ENCODE measurements around the gene FBXO3.
"Not testable (repeated sequence)": the region's sequence is repeated elsewhere in the genome, so short reads cannot be mapped to it uniquely, and the experiment has no call there.

The FBXO3 gene

DNA sequence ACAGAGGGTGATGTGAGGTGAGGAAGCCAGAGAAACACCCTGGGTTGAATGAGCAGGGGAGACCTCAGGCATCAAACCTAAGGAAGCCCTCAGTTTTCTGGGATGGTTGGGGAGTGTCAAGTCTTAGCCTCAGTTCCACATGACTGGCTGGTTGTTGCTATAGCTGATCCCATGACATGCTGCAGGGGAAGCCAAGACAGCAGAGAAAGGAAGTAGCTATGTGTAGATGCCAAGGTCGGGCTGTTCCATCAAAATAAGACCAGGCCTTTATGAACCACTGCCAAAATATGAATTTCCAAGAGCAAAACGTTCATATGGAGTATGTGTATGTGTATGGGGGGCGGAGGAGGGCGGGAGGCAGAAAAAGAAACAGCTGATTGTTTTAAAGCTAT is 49.7 kb downstream of the FBXO3 start:
- peak; percentile 89 for DNase-seq

DNA sequence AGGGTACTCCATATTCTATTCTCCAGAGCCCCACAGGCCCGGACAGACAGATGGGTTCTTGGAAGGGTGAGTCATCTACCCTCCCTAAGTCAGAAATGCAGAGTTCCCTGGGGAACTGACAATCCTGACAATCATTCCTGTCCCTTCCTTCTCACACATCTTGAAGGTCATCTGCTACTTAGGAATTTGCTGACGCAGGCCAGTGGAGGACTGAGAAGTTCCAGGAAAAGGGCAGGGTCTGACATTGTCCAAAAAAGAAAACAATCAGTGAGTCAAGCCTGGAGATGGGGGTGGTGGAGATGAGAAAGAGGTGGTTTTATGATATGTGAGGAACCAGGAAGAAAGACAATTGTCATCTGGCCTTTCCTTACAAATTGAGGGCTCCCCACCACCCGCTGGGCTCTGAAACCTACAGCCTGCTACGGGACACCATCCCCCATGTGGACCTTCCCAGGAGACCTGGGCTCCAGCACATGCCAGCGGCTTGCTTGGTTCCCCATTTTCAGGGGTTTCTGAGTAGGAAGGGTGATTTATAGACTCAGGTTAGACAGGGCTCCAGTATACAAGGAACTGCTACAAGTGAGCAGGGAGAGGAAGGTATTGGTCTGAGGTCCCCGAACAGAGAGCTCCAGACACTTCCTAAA is 51.0 kb downstream of the FBXO3 start:
- DNase-seq = peak; percentile 23

DNA sequence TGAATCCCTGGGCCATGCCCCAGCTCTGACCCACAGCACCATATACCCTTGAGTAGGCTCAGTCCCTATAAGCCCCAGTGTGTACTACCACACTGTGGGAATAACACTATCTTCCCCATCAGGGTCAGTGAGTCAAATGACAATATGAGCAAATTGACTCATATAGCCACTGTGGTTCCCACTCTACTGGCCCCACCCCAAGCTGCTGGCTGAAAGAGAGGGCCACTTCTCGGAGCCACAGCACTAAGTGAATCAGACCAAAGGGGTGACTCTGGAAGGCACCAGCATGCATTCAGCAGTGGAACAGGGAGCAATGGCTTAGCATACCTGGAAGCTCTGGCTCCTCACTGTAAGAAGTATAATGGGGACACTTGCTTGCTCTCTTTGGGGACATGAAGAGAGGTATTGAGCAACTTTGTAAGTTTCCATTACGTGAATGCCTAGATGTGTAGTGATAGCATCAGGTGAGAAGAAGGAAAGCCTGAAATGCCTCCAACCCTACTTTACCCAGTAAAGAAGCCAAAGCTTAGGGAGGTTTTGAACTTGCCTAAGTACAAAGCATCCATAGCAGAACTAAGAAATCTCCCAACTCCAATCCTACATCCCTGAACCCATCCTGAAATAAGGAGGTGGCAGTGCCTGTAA is 51.6 kb downstream of the FBXO3 start:
- DNase-seq = no peak

DNA sequence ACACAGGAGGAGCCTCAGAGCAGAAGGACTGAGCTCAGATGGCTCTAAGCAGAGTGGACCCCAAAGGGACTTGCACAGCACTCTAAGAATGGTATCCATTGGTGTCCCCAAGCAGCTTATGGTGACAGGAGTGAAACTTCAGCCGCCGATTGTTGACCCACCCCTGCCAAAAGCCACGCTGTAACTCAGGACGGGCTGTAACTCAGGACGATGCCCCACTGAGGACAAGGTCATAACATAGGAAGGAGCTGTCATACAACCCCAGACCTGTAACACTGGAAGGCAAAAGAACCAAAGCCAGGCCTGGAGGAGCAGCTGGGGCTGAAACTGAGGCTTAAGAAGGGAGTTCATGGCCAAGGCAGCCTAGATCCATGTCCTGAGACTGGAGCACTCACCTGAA is 52.3 kb downstream of the FBXO3 start:
- no peak for DNase-seq

DNA sequence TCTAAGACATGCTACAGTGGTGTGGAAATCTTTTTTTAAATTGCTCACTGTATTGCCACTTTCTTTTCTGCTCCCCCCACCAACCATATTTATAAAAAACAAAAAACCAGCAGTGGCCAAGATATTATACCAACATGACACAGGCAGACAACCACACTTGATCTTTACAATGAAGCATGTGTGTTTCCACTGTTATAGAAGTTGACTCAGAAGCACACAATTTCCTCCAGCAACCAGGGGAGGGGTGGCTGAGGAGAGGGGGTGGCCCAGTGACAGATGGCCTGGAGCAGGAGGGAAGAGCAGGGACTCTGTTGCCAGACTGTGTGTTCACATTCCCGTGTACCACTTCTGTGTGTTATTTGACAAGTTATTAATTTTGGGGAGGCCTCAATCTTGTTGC is 52.9 kb downstream of the FBXO3 start:
- peak; percentile 75 for DNase-seq

DNA sequence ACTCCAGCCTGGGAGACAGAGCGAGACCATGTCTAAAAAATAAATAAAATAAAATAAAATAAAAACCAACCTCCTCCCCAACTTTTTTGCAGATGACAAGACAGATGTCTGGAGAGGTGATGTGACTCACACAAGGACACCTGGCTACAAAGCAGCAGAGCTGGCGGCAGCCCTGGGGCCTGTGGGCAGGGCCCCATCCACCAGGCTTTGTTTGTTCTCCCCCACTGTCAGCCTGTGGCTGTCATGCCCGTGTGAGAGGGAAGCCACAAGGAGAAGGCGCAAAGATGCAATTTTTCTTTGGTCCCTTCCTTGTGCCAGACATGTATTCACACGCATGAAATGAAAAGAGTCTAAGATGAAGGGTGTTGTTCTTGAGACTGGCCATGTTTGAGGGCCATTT is 54.7 kb downstream of the FBXO3 start:
- no peak for DNase-seq

DNA sequence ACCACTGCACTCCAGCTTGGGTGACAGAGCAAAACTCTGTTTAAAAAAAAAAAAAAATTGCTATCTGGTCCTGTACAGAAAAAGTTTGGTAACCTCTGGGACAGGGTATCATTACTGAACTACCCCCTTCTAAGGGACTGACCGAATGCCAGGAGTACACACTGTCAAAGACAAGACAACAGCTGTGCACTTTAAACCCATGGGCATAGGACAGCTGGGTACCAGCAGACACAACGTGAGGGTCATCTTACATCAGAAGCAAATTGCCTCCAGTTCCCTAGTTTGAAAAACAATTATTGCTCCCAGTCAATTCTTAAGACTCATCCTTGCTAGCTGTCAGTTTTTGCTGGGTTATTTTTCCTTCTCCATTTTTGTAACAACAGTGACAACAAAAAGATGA is 55.9 kb downstream of the FBXO3 start:
- DNase-seq = no peak

DNA sequence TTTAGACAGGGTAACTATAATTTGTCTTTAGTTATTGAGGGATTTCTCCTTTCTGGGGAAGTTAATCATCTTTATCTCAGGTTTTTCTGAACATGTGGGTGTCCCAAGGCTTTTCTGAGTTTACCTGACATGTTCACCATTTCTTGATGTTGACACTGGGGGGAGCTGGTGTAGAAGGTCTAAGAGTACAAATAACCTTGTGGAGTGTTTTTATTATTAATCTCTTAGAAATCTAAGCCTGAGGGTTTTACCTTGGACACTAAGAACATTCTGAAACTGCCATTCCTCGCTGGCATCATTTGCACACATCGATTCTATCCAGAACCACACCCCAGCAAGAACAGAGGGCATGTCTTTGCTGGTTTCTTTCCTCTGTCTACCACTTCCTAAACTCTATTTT is 58.1 kb downstream of the FBXO3 start:
- DNase-seq = no peak

DNA sequence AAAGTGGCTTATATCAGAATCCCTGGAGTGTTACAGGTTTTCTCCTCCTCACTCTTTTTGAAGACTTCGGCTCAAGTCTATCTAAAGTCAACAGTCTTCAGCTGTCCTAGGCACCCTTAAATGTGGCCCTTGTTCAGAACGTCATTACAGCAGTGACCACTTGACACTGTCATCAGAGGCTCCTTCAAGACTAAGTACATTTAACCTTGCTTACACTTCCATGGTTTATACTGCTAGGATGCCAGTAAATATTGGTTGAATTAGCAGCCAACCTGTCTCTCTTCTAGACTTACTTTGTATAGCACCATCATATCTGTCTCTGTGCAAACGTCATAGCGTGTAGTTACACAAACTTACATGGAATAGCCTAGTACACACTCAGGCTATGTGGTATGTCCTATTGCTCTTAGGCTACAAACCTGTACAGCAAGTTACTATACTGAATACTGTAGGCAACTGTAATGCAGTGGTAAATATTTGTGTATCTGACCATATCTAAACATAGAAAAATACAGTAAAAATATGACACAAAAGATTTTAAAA is 60.4 kb downstream of the FBXO3 start:
- DNase-seq = no peak

DNA sequence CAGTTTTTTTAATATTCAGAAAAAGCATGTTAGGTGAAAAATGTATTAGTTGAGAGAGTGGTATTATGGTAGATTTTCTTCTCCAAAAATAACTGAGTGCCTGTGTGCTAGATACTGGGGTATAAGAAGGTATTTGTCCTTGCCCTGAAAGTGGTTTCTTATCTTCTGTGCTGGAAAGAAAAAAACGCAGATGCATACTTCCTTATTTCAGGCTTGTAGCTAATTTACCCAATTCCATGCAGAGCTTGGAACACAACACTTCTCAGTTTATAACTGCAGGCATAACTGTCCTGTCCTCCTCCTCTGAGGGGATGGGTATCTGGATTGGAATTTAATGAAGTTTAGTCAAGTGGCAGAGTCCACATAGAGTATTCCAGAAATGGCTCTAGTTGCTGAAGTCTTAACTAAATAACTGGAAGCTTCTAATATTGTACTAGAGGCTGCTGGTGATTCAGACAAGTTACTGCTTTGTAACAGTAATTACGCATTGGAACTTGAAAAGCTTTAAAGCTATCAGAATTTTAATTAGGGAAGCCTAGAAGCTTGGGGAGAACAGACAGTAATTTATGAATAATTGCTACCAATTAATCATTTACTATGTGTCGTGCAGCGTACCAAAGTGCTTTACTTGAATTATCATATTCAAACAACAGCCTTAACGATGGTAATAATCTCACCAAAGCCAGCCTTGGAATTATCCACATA is 61.0 kb downstream of the FBXO3 start:
- no peak for DNase-seq

DNA sequence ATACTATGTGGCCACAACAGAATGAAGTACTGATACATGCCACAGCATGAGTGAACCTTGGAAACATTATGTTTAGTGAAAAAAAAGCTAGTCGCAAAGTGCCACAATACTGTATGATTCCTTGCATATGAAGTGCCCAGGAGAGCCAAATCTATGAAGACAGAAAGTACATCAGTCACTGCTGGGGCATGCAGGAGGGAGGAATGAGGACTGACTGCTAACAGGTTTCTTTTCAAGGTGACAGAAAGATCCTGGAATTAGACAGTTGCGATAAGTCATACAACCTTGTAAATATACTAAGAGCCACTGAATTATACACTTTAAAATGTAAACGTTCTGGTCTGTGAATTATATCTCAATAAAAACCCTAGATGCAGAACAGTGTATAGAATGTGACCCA is 61.9 kb downstream of the FBXO3 start:
- DNase-seq = no peak

DNA sequence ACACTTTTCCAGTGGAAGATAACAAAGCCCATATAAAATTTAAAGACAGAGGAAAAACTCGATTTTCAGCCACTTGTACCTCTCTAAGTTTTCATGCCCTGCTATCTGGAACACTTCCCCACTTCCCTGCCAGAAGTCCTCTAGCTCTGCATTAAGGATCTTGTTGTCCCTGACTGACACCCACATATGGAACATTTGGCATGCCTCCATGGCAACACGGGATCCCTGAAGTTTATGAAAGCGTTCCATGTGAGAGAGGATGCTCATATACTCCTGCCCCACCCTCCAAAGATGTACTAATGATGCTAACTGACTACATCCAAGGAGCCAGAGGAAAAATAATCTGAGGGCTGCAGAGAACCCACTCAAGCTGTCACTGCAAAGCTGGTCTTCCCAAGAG is 64.9 kb downstream of the FBXO3 start:
- peak; percentile 55 for DNase-seq

DNA sequence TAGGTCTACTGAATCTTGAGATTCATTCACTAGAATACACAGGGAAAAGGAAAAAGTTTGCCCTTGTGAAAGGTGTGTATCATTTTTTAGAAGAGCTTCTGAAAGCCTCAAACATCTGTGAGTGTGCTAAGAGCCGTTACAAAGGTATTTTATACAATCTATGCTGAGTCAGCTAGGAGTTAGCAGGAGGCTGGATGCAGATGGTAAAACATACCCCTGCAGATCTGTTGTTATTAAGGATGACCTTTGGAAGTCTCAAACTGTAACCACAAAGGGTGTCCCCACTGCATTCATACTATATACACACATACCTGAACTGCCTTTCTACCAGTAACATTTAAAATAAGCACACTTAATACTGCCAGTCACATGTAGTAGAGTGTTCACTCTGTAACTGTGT is 65.3 kb downstream of the FBXO3 start:
- no peak for DNase-seq

DNA sequence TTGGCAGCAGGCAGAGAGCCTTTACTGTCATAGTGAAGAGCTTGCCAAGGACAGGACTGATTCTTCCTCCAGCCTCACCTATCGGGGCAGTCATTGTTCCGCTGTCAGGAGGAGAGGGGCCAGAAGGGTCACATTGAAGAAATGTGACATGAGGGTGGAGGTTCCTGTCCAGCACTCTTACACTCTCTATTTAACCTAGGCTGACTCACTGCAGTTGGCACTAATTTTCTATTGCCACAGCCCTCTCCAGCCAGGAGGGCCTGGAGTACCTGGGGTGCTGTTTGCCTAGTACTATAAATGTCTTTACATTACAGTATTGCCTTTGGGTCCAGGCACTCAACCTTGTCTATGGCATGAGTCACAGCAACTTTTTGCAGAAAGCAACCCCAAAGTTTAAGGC is 66.5 kb downstream of the FBXO3 start:
- DNase-seq = not testable (repeated sequence)

DNA sequence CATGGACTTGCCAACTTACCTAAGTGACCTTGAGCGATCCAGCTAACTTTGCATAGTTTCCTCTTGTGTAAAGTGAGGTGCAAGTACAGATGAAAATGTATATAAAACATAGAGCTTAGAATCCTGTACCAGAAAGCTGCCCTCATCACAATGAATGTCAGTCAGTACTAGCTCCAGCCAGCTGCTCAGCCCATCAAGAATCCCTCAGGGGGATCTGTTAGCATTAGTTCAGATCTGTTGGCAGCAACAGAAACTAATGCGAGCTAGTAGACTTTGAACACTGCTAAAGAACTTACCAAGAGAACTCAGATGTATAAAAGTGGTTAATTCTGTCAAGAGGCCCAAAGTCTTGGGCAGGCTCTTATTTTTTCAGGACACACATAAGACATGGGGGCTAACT is 67.4 kb downstream of the FBXO3 start:
- DNase-seq = no peak

DNA sequence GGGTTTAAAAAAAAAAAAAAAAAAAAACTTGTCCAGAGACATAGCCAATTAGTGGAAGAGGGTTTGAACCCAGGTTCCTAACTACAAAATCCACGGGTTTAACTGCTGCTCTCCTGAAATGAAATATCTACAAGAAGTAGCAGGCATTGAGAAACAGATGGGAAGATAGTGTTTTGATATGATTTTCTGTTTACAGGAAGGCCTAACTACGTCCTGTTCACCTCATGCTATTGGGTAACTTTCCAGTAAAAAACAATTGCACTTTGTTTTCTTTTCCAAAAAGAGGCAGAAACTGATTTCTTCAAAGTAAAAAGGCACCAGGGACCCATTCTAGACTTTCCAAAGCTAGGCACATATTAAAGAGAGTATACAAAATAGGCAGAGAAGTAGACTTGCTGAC is 67.8 kb downstream of the FBXO3 start:
- no peak for DNase-seq

DNA sequence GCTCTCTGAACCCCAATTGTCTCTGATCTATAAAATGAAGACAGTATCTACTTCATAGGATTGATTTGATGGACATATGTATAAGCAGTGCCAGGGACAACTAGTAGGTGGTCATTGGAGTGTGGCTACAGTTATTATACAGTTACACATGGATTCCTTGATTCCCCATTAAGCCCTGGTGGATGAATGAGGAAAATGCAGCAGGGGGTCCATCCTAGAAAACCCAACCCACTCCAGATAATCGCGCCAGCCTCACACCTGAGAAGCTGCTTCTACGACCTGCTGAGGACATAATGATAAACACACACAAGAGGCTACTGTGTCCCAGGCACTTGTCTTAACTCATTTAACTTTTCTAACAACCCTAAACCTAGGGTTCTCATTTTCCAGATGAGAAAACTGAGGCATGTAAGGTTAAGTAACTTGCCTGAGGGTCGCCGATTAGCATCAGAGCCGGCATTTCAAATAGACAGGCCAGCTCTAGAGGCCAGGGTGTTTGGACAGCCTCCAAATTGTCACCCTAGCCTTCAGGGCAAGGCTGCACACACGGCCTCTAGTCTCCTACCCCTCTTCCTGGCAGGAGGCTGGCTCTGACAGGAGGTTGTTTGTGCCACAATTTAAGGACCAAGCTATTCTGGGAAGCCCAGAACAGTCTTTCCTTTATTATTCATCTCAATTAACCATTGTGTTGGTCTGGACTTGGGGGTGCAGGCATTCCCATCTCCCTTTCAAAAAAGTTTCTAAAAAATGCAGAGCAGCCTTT is 69.9 kb downstream of the FBXO3 start:
- no peak for DNase-seq

DNA sequence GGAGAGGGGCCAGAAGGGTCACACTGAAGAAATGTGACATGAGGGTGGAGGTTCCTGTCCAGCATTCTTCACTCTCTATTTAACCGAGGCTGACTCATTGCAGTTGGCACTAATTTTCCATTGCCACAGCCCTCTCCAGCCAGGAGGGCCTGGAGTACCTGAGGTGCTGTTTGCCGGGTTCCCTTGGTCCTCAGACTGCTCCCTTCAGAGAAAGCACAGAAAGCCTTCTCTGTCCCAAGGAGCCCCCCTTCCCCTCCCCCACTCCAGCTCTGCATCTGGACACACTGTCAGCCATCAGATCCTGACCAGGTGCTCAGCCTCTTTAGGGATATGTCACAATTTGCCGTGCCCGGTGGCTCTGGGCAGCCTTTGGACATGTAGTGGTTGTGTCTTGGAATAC is 70.5 kb downstream of the FBXO3 start:
- no peak for DNase-seq

DNA sequence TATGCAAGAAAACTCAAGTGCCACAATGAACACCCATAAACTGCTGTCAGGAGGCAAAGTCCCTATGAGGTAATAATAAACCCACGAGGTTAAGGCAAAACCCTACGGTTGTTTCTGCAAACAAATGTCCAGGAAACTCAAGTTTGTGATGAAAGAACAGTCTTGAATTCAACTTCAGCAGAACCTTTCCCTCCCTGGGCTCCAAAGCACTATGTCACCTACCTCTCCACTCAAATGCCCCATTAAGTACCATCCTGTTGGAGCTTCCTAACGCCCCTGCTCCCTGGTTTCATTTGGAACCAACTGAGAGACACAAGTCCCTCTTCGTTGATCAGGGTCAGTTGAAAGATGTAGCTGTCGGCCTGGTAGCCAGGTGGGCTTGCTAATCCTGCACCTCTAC is 71.1 kb downstream of the FBXO3 start:
- DNase-seq = no peak

DNA sequence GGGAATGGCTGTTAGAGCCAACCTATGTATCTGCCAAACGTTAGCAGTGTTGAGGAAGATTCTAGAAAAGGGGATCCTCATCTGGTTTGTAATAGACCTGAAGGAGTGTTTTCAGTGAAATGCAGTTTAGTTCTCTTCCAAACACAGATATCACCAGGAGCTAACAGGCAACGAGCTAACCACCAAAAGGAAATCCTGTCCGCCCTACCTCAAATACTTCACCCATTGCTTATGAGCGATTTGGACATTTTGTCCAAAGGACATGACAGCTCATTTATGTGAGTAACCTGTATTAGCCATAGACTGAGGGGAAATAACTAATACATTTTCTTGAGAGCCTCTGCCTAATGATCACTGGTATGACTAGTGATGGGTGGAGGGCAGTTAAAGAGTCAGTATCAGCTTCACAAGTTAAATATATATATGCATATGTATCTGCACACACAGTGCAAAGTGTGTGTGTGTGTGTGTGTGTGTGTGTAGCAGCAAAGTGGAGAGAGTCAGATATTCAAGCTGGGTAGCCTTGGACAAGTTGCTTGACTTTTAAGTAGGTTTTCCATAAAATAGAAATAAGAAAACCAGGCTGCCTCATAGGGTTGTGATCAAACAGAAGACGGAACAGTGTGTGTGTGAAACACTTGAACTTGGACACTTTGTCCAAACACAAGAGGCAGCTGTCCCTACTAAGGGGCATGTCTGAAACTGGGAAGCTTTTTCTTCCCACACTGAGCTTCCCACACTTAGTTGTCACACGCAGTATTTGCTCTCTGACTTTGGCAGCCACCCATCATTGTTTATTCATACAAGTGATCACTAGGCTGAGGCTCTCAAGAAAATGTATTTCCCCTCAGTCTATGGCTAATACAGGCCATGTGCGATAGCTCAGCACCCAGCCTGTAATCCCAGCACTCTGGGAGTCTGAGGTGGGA is 72.8 kb downstream of the FBXO3 start:
- no peak for DNase-seq

DNA sequence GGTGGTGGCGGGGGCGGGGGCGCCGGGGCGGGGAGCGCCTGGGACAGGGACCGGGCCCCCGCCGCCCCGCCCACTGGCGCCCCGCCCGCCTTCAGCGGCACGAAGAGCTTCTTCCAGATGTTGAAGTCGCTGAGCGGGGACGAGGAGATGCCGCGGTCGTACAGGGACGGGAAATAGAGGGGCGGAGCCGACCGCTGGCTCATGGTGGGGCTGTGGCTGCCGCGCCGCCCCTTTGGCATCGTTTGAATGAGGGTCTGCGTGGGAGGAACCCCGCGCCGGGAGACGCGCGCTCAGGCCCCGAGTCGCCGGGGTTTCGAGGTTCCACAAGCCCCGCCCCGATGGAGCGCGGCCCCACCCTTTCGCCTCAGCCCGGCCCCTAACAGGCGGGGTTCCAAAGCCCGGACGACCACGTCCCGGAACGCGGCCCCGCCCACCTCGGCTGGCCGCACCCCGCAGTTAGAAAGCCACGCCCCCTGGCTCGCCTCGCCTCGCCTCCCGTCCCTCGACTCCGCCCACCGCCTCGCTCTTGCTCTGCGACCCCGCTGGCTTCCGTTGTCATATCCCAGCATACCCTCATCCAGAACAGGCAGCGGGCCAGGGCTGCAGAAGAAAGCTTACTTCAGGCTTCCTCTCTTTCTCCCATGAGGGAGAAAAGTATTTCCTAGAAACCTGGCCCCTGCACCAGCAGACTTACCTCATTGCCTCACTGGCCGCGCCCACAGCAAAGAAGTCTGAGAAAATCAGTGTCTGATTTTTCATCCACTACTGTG is 73.6 kb downstream of the FBXO3 start, which contains the start of gene C11orf91:
TSS of gene C11orf91 (minus strand) at position 325 of the 770 bp plus-strand sequence. CDS start at position 239, 86 bp downstream.
- DNase-seq = peak; percentile 88

Measured in NCI-H446 treated with DMSO at 0.1 percent for 48 hours (cell line).